OCI-LY1 (cell line): ENCODE data around the gene CLEC20A.

Experiments used
- H2AFZ ChIP-seq: fragments of 200-600 bp; sonication (generic), shearing (Covaris generic); 2 replicates; pipeline ENCODE4 v1.6.0; 2014; ENCODE audit warnings: antibody characterized with exemption, mild to moderate bottlenecking, low read length
- H3F3A ChIP-seq: fragments of 200-600 bp; sonication (generic), shearing (Covaris generic); 2 replicates; pipeline ENCODE4 v1.6.0; 2014; ENCODE audit warnings: mild to moderate bottlenecking, antibody characterized with exemption, low read length, moderate library complexity; ENCODE audit not compliant: insufficient read depth
- H3K27ac ChIP-seq: fragments of 200-600 bp; sonication (generic); 2 replicates; pipeline ENCODE4 v1.5.1; 2014; ENCODE audit warnings: low read length, mixed run types, mild to moderate bottlenecking, low read depth; ENCODE audit not compliant: poor library complexity, severe bottlenecking
- H3K27me3 ChIP-seq: fragments of 200-600 bp; sonication (generic); 2 replicates; pipeline ENCODE4 v1.6.0; 2014; ENCODE audit warnings: antibody characterized with exemption, mild to moderate bottlenecking, low read length, moderate library complexity; ENCODE audit not compliant: insufficient read depth
- H3K36me3 ChIP-seq: fragments of 200-600 bp; sonication (generic); 2 replicates; pipeline ENCODE4 v1.6.1; 2014; ENCODE audit warnings: mild to moderate bottlenecking, antibody characterized with exemption, low read length, moderate library complexity, mixed read lengths; ENCODE audit not compliant: insufficient read depth
- H3K4me1 ChIP-seq: fragments of 200-600 bp; sonication (generic); 2 replicates; pipeline ENCODE4 v1.5.1; 2014; ENCODE audit warnings: mild to moderate bottlenecking, low read length, moderate library complexity; ENCODE audit not compliant: insufficient read depth, severe bottlenecking
- H3K4me2 ChIP-seq: fragments of 200-600 bp; sonication (generic), shearing (Covaris generic); 2 replicates; pipeline ENCODE4 v1.6.1; 2014; ENCODE audit warnings: low read length
- H3K4me3 ChIP-seq: fragments of 200-600 bp; sonication (generic); 2 replicates; pipeline ENCODE4 v1.5.1; 2014; ENCODE audit warnings: low read length, low read depth, mild to moderate bottlenecking, mixed read lengths; ENCODE audit not compliant: poor library complexity, severe bottlenecking
- H3K79me2 ChIP-seq: fragments of 200-600 bp; shearing (Covaris generic); 2 replicates; pipeline ENCODE4 v1.6.1; 2016; ENCODE audit warnings: mixed run types, low read length, mixed read lengths; ENCODE audit not compliant: insufficient read depth
- H3K9ac ChIP-seq: fragments of 200-600 bp; sonication (generic), shearing (Covaris generic); 2 replicates; pipeline ENCODE4 v1.6.1; 2014; ENCODE audit warnings: mild to moderate bottlenecking, low read length, mixed read lengths
- H3K9me2 ChIP-seq: fragments of 200-600 bp; sonication (generic), shearing (Covaris generic); 2 replicates; pipeline ENCODE4 v1.6.1; 2014; ENCODE audit warnings: low read depth, mild to moderate bottlenecking, low read length, mixed read lengths
- H3K9me3 ChIP-seq: fragments of 200-600 bp; shearing (Covaris generic); 2 replicates; pipeline ENCODE4 v1.6.1; 2014; ENCODE audit warnings: low read length, mixed read lengths
- H4K20me1 ChIP-seq: fragments of 200-600 bp; sonication (generic), shearing (Covaris generic); 2 replicates; pipeline ENCODE4 v1.6.0; 2016; ENCODE audit warnings: mild to moderate bottlenecking, low read length; ENCODE audit not compliant: insufficient read depth
- EZH2 ChIP-seq: fragments of 200-600 bp; sonication (generic), shearing (Covaris generic); IDR thresholded peaks from 2 replicates; pipeline ENCODE4 v1.8.0; 2017; ENCODE audit warnings: borderline replicate concordance, mixed run types, mild to moderate bottlenecking, antibody characterized with exemption, low read length, moderate library complexity, mixed read lengths
- TF ChIP-seq, protein P1 (sequence below): fragments of 200-600 bp; sonication (generic), shearing (Covaris generic); IDR thresholded peaks from 2 replicates; pipeline ENCODE4 v1.5.1; 2017; ENCODE audit warnings: mild to moderate bottlenecking, antibody characterized with exemption, low read length, moderate library complexity, mixed read lengths

Gene CLEC20A

DNA sequence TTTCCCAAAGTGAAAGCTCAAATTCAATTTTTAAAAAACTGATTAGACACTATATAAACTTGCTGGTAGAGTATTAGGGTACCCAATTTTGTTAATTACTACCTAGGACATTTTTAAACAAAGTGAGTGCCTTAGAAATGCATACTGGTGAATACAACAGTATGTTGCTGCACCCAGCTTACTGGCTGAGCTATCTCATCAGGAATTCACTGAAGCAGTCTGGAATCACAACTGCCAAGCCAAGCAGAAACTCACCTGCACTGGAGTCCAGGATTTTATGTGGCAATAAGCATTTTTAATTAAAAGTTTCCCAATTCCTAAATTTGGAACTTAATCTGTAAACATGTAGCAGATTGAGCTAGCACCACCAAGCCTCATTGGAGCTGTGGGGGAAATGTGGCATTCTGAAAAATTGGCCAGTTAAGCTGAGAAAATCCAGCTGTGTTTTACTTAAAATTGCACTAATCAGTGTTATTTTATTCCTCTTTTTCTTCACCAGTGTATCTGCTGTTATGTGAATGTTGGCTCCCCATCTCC lies 61.8 kb downstream of the CLEC20A start:
- Histone ChIP-seq H3K9me3 (no peaks in the 10 kb centered on the region), H3K27ac (no peak overlapping the region), H3K9me2 (no peaks in the 10 kb centered on the region), H3K4me2 (no peak overlapping the region), H3F3A (no peaks in the 10 kb centered on the region), H4K20me1 (no peaks in the 10 kb centered on the region), H3K79me2 (no peaks in the 10 kb centered on the region), H3K4me3 (no peak overlapping the region), H2AFZ (no peak overlapping the region), H3K36me3 (no peaks in the 10 kb centered on the region), H3K4me1 (no peaks in the 10 kb centered on the region), H3K27me3 (no peaks in the 10 kb centered on the region), H3K9ac (no peak overlapping the region)
- TF ChIP-seq EZH2: no peak
- TF ChIP-seq, protein P1, sequence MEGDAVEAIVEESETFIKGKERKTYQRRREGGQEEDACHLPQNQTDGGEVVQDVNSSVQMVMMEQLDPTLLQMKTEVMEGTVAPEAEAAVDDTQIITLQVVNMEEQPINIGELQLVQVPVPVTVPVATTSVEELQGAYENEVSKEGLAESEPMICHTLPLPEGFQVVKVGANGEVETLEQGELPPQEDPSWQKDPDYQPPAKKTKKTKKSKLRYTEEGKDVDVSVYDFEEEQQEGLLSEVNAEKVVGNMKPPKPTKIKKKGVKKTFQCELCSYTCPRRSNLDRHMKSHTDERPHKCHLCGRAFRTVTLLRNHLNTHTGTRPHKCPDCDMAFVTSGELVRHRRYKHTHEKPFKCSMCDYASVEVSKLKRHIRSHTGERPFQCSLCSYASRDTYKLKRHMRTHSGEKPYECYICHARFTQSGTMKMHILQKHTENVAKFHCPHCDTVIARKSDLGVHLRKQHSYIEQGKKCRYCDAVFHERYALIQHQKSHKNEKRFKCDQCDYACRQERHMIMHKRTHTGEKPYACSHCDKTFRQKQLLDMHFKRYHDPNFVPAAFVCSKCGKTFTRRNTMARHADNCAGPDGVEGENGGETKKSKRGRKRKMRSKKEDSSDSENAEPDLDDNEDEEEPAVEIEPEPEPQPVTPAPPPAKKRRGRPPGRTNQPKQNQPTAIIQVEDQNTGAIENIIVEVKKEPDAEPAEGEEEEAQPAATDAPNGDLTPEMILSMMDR: no peak

DNA sequence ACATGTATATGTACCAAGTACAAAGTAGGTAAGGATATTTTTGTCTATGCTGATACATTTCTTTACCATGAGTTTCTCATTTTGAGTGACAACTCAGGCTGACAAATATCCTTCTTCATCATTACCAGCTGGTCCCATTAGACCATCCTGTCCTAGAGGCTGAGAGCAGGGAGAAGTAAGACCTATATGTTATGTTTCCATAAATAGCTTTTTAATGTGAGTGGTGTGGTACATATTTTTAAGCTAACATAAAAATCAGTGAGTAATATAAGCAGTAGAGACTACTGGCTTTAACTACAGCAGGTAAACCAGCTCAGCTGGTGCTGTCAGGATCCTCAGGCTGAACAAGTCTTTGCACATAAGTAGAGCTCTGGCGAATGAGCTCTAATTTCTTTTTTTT lies 62.4 kb downstream of the CLEC20A start:
- H3K27ac ChIP-seq: no peak overlapping the region
- H3K36me3 ChIP-seq: no peaks in the 10 kb centered on the region
- no peaks in the 10 kb centered on the region for H3K27me3 ChIP-seq
- no peaks in the 10 kb centered on the region for H3F3A ChIP-seq
- no peak overlapping the region for H2AFZ ChIP-seq
- H3K4me3 ChIP-seq: no peak overlapping the region
- no peak overlapping the region for H3K4me2 ChIP-seq
- no peaks in the 10 kb centered on the region for H3K4me1 ChIP-seq
- no peaks in the 10 kb centered on the region for H4K20me1 ChIP-seq
- TF ChIP-seq EZH2: no peak
- TF ChIP-seq, protein P1: no peak
- no peaks in the 10 kb centered on the region for H3K9me2 ChIP-seq
- H3K9me3 ChIP-seq: no peaks in the 10 kb centered on the region
- no peak overlapping the region for H3K9ac ChIP-seq
- H3K79me2 ChIP-seq: no peaks in the 10 kb centered on the region
